Measurements from ENCODE around the gene KCNC1. TPM values are rescaled to one million over a fixed set of nuclear protein-coding genes. Genes with fewer than 3 reads are reported as not detected.

Gene KCNC1
- polyA plus RNA-seq, 1 experiment: not detected

DNA sequence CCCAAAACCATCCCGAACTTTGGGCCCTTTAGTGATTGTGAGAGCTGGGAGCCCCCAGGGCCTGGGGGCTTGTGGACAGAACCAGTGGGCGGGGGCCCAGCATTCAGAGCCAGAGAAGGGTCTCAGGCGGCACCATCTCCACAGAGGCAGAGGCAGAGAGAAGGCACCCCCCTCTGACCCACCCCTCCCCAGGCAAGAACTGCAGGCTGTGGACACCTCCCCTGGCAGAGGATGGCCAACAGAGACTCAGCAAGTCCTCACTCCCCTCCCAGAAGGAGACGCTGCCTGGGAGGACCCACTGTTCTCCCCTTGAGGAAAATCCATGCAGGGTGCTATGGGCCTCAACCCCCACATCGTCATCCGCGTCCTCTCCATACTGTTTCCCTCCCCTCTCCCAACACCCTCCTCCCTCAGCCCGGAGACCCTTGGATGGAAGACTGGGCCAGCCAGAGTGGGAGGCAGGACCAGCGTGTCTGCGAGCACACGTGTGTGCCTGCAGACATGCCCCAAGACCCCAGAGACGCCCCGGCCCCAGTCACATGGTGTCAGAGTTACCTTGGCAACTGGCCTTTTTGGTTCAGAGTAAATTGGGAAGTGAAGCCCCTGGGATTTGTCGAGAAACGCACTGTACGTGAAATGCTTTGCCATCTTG, 42.6 kb downstream of the KCNC1 start:
- no peak overlapping the region for H3K4me3 ChIP-seq (ENCODE audit: low read depth, low read length)
- POLR2A ChIA-PET: no interaction called here
- H3K9me3 ChIP-seq (ENCODE audit: control insufficient read depth, insufficient read depth, low read length): peaks cover under 1% of the 10 kb centered on the region; the same call in 1 of the 2 replicates
- TF ChIP-seq, protein P1, sequence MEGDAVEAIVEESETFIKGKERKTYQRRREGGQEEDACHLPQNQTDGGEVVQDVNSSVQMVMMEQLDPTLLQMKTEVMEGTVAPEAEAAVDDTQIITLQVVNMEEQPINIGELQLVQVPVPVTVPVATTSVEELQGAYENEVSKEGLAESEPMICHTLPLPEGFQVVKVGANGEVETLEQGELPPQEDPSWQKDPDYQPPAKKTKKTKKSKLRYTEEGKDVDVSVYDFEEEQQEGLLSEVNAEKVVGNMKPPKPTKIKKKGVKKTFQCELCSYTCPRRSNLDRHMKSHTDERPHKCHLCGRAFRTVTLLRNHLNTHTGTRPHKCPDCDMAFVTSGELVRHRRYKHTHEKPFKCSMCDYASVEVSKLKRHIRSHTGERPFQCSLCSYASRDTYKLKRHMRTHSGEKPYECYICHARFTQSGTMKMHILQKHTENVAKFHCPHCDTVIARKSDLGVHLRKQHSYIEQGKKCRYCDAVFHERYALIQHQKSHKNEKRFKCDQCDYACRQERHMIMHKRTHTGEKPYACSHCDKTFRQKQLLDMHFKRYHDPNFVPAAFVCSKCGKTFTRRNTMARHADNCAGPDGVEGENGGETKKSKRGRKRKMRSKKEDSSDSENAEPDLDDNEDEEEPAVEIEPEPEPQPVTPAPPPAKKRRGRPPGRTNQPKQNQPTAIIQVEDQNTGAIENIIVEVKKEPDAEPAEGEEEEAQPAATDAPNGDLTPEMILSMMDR (IDR thresholded peaks at IDR 0.05; ENCODE audit: low read depth, low read length): no peak
- H3K27me3 ChIP-seq (ENCODE audit: control insufficient read depth, insufficient read depth, low read length): peaks cover 6% of the 10 kb centered on the region
- H3K27ac ChIP-seq (ENCODE audit: low read depth, low read length): no peak overlapping the region
- CTCF ChIA-PET: no interaction called here
- no peak for DNase-seq (ENCODE audit: low read depth, low spot score)

DNA sequence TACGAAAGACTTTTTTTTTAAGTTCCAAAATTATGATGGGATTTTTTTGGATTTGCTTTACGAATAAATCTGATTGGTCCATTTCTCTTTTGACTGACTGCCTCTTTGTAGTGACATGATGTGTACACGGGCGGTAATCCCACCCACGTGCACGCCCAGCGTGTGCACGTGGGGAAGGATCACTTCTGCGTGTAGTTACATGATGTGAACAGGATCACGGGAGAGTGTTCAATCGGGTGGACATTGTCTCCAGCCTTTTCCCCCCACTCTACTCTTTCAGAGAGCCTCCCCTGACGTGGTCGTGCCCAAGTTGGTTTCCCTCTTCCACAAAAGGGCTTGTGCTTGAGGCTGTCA, 43.1 kb downstream of the KCNC1 start:
- TF ChIP-seq, protein P1 (IDR thresholded peaks at IDR 0.05; ENCODE audit: low read depth, low read length): no peak
- POLR2A ChIA-PET: no interaction called here
- no peaks in the 10 kb centered on the region; the same call in 1 of the 2 replicates for H3K9me3 ChIP-seq (ENCODE audit: control insufficient read depth, insufficient read depth, low read length)
- H3K27me3 ChIP-seq (ENCODE audit: control insufficient read depth, insufficient read depth, low read length): peaks cover 6% of the 10 kb centered on the region
- H3K27ac ChIP-seq (ENCODE audit: low read depth, low read length): no peak overlapping the region
- H3K4me3 ChIP-seq (ENCODE audit: low read depth, low read length): no peak overlapping the region
- CTCF ChIA-PET: no interaction called here
- no peak for DNase-seq (ENCODE audit: low read depth, low spot score)

DNA sequence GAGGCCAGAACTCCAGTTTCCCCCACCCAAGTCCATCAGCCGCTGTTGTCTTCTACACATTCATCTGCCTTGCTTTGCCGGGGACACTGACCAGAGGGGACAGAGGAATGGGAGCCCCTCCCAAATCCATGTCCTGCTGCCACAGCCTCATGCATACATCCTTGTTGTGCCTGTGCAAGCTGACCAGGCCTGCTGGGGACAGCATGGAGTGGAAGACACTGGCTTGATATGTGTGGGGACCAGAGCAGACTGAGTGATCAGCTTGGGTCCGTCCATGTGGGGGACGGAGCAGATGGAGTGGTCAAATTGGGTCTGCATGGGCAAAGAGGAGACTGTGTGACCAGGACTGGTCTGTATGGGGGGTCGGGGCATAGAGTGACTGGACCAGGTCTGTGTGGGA, 43.8 kb downstream of the KCNC1 start:
- no peak for DNase-seq (ENCODE audit: low read depth, low spot score)

DNA sequence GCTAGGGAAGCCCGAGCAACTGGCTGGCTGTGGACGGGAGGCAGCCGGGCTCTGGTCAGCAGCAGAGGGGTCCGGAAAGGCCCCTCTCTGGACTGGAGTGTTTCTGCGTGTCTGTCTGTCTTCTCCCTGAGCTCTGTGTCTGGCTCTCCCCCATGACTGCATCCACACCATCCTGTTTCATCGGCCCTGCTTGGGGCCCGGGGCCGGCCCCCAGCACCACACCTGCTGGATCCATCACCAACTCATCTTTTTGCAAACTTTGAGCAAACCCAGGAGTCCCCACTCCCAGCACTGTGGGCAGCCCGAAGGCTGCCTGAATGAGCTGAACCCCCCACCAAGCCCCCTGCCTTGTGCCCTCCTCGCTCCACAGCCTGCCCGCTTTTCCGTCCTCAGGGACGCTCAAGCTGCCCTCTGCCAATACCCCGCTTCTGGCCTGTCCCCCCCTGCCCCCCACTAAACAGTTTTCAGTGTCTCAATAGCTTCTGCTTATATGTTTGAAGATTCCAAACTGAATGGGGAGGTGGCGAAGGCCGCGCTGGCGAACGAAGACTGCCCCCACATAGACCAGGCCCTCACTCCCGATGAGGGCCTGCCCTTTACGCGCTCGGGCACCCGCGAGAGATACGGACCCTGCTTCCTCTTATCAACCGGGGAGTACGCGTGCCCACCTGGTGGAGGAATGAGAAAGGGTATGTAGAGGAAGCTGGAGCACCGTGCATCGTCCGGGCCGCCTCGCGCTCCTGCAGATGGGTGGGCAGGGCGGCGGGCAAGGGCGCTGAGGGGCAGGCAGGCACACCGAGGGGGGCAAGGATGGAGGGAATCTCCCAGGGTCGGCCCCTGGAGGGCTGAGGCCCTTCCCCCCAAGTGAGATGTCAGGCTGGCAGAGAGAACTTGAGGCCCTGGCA, 44.6 kb downstream of the KCNC1 start:
- DNase-seq (ENCODE audit: low read depth, low spot score): no peak
- Histone ChIP-seq H3K27ac (ENCODE audit: low read depth, low read length) (no peak overlapping the region), H3K27me3 (ENCODE audit: control insufficient read depth, insufficient read depth, low read length) (peaks cover 6% of the 10 kb centered on the region), H3K9me3 (ENCODE audit: control insufficient read depth, insufficient read depth, low read length) (no peaks in the 10 kb centered on the region; the same call in 1 of the 2 replicates), H3K4me3 (ENCODE audit: low read depth, low read length) (no peak overlapping the region)
- ChIA-PET POLR2A (interaction anchor here (0.7 kb wide), 1 partner anchor 194 kb away, joined by 8 read pairs; no protein-coding TSS in a partner anchor), CTCF (no interaction called here)
- TF ChIP-seq, protein P1 (IDR thresholded peaks at IDR 0.05; ENCODE audit: low read depth, low read length): no peak

More for the DNA sequence above, 43.8 kb downstream of the KCNC1 start:
- H3K27me3 ChIP-seq (ENCODE audit: control insufficient read depth, insufficient read depth, low read length): peaks cover 6% of the 10 kb centered on the region
- H3K4me3 ChIP-seq (ENCODE audit: low read depth, low read length): no peak overlapping the region
- ChIA-PET POLR2A (interaction anchor here (0.7 kb wide), 1 partner anchor 195 kb away, joined by 8 read pairs; no protein-coding TSS in a partner anchor), CTCF (no interaction called here)
- TF ChIP-seq, protein P1 (IDR thresholded peaks at IDR 0.05; ENCODE audit: low read depth, low read length): no peak
- no peak overlapping the region for H3K27ac ChIP-seq (ENCODE audit: low read depth, low read length)
- no peaks in the 10 kb centered on the region; the same call in 1 of the 2 replicates for H3K9me3 ChIP-seq (ENCODE audit: control insufficient read depth, insufficient read depth, low read length)

Data from AG04450 (cell line).